ENCODE measurements around the gene CEACAM1.
A peak's percentile ranks its signal among the peaks of the same experiment; 100 is the strongest.
"Not testable (repeated sequence)": the region's sequence is repeated elsewhere in the genome, so short reads cannot be mapped to it uniquely, and the experiment has no call there.

Gene CEACAM1

DNA sequence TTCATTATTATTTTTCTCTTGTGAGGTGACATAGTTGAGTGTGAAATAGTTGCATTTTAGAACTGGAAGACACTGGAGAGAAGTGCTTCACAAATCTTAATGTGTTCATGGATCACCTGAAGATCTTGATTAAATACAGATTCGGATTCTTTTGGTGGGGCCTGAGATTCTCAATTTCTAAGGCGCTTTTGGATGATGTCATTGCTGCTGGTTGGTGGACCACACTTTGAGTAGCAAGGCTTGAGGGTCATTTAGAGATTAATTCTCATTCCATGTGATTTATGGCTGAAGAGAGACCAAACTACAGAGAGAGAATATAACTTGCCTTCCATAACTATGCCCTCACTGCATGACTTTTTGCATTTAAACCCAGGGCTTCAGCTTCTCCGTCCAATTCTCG lies 39.3 kb upstream of the CEACAM1 start:
- no peak for DNase-seq (ENCODE audit: low read depth)
- TF ChIP-seq, protein P1, sequence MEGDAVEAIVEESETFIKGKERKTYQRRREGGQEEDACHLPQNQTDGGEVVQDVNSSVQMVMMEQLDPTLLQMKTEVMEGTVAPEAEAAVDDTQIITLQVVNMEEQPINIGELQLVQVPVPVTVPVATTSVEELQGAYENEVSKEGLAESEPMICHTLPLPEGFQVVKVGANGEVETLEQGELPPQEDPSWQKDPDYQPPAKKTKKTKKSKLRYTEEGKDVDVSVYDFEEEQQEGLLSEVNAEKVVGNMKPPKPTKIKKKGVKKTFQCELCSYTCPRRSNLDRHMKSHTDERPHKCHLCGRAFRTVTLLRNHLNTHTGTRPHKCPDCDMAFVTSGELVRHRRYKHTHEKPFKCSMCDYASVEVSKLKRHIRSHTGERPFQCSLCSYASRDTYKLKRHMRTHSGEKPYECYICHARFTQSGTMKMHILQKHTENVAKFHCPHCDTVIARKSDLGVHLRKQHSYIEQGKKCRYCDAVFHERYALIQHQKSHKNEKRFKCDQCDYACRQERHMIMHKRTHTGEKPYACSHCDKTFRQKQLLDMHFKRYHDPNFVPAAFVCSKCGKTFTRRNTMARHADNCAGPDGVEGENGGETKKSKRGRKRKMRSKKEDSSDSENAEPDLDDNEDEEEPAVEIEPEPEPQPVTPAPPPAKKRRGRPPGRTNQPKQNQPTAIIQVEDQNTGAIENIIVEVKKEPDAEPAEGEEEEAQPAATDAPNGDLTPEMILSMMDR (conservative IDR thresholded peaks at IDR 0.05; ENCODE audit: low read length) = no peak
- no peak overlapping the region for H3K4me3 ChIP-seq (ENCODE audit: low read length)

DNA sequence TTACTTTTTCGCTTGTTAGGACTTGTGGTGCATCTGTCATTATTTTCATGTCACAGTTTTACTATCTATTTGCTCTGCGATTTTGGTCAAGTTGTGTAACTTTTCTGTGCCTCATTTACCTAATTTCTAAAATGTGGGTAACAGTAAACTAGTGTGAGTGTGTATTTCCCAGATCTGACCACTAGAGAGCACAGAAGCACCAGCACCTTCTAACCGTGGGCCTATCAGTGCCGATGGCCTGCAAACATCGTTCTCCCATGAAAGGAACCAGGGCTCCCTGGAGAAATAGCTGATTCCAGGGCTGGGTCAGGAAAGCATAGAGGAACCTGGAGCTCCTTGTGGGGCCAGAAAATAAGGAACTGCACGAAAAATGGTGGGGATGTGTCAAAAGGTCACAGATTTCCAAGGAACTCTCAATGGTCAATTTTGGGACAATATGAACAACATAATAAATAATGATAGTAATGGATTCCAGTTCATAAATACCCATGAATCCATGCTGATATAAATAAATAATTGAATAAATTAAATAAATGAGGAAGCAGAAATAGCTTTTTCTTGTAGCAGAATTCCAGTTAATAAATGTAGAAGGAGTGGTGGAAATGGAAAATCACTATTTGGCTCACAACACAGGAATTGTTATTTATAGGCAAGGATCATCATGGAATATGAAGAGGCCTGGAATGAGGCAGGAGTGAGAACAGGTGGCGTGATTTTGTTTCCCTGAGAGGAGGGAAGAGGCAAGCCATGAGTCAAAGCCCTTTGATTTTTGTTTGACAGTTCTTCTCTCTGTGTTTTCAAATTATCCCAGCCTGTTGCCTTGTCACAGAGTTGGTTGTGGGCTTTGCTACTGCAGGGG lies 35.3 kb upstream of the CEACAM1 start:
- DNase-seq (ENCODE audit: low read depth) = peak; percentile 40
- no peak overlapping the region for H3K4me3 ChIP-seq (ENCODE audit: low read length)
- TF ChIP-seq, protein P1 (conservative IDR thresholded peaks at IDR 0.05; ENCODE audit: low read length) = peak; percentile 78

GRCh38 chr19:42561512-42561911 lies 33.2 kb upstream of the CEACAM1 start:
- TF ChIP-seq, protein P1 (conservative IDR thresholded peaks at IDR 0.05; ENCODE audit: low read length) = no peak
- no peak for DNase-seq (ENCODE audit: low read depth)
- H3K4me3 ChIP-seq (ENCODE audit: low read length) = no peak overlapping the region

- H3K4me3 ChIP-seq (ENCODE audit: low read length) = no peak overlapping the region
- no peak for DNase-seq (ENCODE audit: low read depth)
- TF ChIP-seq, protein P1 (conservative IDR thresholded peaks at IDR 0.05; ENCODE audit: low read length) = no peak
Observed at GRCh38 chr19:42560731-42561130, 32.5 kb upstream of the CEACAM1 start.

GRCh38 chr19:42558450-42559150 lies 30.3 kb upstream of the CEACAM1 start:
- DNase-seq (ENCODE audit: low read depth) = no peak
- H3K4me3 ChIP-seq (ENCODE audit: low read length) = no peak overlapping the region
- TF ChIP-seq, protein P1 (conservative IDR thresholded peaks at IDR 0.05; ENCODE audit: low read length) = no peak

DNA sequence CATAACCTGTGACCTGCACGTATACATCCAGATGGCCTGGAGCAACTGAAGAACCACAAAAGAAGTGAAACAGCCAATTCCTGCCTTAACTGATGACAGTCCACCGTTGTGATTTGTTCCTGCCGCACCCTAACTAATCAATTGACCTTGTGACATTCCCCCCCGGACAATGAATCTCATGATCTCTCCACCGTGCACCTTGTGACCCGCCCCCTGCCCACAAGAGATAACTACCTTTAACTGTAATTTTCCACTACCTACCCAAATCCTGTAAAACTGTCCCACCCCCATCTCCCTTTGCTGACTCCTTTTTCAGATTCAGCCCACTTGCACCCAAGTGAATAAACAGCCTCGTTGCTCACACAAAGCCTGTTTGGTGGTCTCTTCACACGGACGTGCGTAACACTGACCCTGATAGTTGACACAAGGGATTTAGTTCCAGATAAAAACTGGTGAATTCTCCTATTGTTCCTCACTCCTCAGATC lies 29.1 kb upstream of the CEACAM1 start:
- DNase-seq (ENCODE audit: low read depth); H3K4me3 ChIP-seq (ENCODE audit: low read length): not testable (repeated sequence)

DNA sequence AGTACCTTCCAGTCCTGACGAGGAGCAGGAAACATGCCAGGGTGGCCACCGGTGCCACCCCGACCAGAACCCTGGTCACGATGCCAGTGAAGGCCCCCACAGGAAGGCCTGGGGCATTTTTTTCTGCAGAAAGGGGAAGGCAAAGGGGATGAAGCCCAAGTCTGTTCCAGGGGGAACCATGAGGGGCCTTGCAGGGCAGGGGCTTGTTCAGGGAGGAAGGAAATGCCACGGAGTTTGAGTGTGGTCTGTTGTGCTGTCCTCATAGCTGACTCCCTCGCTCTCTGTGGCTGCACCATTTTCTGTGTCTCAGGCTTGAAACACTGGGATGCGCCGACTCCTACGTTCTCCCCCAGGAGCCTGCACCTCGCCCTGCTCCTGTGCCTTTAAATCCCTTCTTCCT lies 27.5 kb upstream of the CEACAM1 start:
- DNase-seq (ENCODE audit: low read depth) = no peak
- TF ChIP-seq, protein P1 (conservative IDR thresholded peaks at IDR 0.05; ENCODE audit: low read length) = no peak
- no peak overlapping the region for H3K4me3 ChIP-seq (ENCODE audit: low read length)
